ENCODE data around the gene TLE4. TPM values are rescaled to one million over a fixed set of nuclear protein-coding genes. Genes with fewer than 3 reads are reported as not detected.

The TLE4 gene
- total and polyA plus RNA-seq, 2 of the 13 experiments (the other 11 are each of a cell fraction or from before 2014, with no cell fraction given), result 2.0 to 2.3 TPM

- TF ChIP-seq ZFP82 (CRISPR knock-in tag; IDR thresholded peaks at IDR 0.05; ENCODE audit: borderline replicate concordance) (no peak), FOXA1 (IDR thresholded peaks at IDR 0.05) (no peak), FOXA1 (CRISPR knock-in tag; IDR thresholded peaks at IDR 0.05) (no peak), ZNF577 (CRISPR knock-in tag; IDR thresholded peaks at IDR 0.05; ENCODE audit: borderline replicate concordance, low read depth) (no peak)
These were observed 94.2 kb downstream of the TLE4 start (continued) for GRCh38 chr9:79665931-79666330.

GRCh38 chr9:79667120-79667519 lies 95.4 kb downstream of the TLE4 start:
- no peaks in the 10 kb centered on the region for H3K27me3 ChIP-seq (ENCODE audit: control insufficient read depth in 1 of 2, insufficient read depth in 2 of 2, low read length in 2 of 2)

GRCh38 chr9:79667817-79668436 lies 96.2 kb downstream of the TLE4 start:
- intact Hi-C loops (cut with micrococcal nuclease; ENCODE audit: unreplicated experiment) (loop anchor here (2.0 kb wide), 1 partner anchor 15 kb away; no protein-coding TSS in a partner anchor), in situ Hi-C loops (cut with HindIII; ENCODE audit: extremely low pct_ligation_motif_present, low pct_unique_long_range_greater_than_20kb) (no loop called here)
- Histone ChIP-seq H3K9ac (ENCODE audit: insufficient read depth, low read depth, low read length) (no peak overlapping the region), H3K27ac (ENCODE audit: extremely low read length, insufficient read depth, low read length) (no peak overlapping the region), H3K27me3 (ENCODE audit: control insufficient read depth in 1 of 2, insufficient read depth in 2 of 2, low read length in 2 of 2) (no peaks in the 10 kb centered on the region), H3K79me2 (ENCODE audit: insufficient read depth, low read length) (no peaks in the 10 kb centered on the region), H3K4me2 (ENCODE audit: low read depth, low read length) (no peak overlapping the region), H3K4me1 (ENCODE audit: insufficient read depth, low read length) (0 out of 2 replicates have a peak, but pooled peaks cover 9% of the 10 kb centered on the region), H3K9me3 (ENCODE audit: low read length) (0 out of 2 replicates have a peak, but pooled peaks cover 5% of the 10 kb centered on the region), H3K4me3 (replicated peaks in 1 of 3; ENCODE audit: insufficient read depth in 1 of 3, low read depth in 2 of 3, low read length in 3 of 3) (no peak overlapping the region), H3K36me3 (replicated peaks in 1 of 2; ENCODE audit: control insufficient read depth in 1 of 2, insufficient read depth in 2 of 2, low read length in 2 of 2) (no peaks in the 10 kb centered on the region), H2AFZ (ENCODE audit: low read length) (no peak overlapping the region), H4K20me1 (ENCODE audit: insufficient read depth, low read length) (no peaks in the 10 kb centered on the region)
- no peak for TF ChIP-seq MLLT10 (CRISPR knock-in tag; IDR thresholded peaks at IDR 0.05)
- 0 out of 2 replicates have a peak, but pooled peaks have one; percentile 24 for TF ChIP-seq BCL6 (CRISPR knock-in tag; IDR thresholded peaks at IDR 0.05)
- TF ChIP-seq TBX3 (IDR thresholded peaks at IDR 0.05; ENCODE audit: borderline replicate concordance), result peak; percentile 31; the same call in 1 of the 2 replicates
- peak; percentile 40; the same call in 1 of the 2 replicates for TF ChIP-seq FOXP4 (CRISPR knock-in tag; IDR thresholded peaks at IDR 0.05)
- no peak for TF ChIP-seq SOX13 (IDR thresholded peaks at IDR 0.05)
- TF ChIP-seq SOX13 (CRISPR knock-in tag; conservative IDR thresholded peaks at IDR 0.05 in 1 of 2, IDR thresholded peaks at IDR 0.05 in 1 of 2), result peak in 1 of 2 experiments; percentile 55; a peak in 2 of 4 replicates
- no TSS peak for BruUV-seq (replicated peaks)
- CTCF ChIA-PET (ENCODE audit: low intra/inter-chr PET ratio, low total read pairs), result no interaction called here
- ATAC-seq (peak; percentile 46; the same call in 2 of the 3 replicates), DNase-seq (ENCODE audit: low spot score) (peak; percentile 38), FAIRE-seq (no peak)
- WGBS (ENCODE audit: low lambda C conversion rate), result 24% methylated on average over 9 of the region's 9 CpGs
- POLR2A ChIA-PET, result no interaction called here

More at GRCh38 chr9:79667120-79667519, 95.4 kb downstream of the TLE4 start:
- Histone ChIP-seq H2AFZ (ENCODE audit: low read length) (no peak overlapping the region), H3K36me3 (replicated peaks in 1 of 2; ENCODE audit: control insufficient read depth in 1 of 2, insufficient read depth in 2 of 2, low read length in 2 of 2) (no peaks in the 10 kb centered on the region), H3K9ac (ENCODE audit: insufficient read depth, low read depth, low read length) (no peak overlapping the region), H3K4me2 (ENCODE audit: low read depth, low read length) (no peak overlapping the region), H3K4me1 (ENCODE audit: insufficient read depth, low read length) (0 out of 2 replicates have a peak, but pooled peaks cover 9% of the 10 kb centered on the region), H3K4me3 (replicated peaks in 1 of 3; ENCODE audit: insufficient read depth in 1 of 3, low read depth in 2 of 3, low read length in 3 of 3) (no peak overlapping the region), H3K27ac (ENCODE audit: extremely low read length, insufficient read depth, low read length) (no peak overlapping the region), H3K79me2 (ENCODE audit: insufficient read depth, low read length) (no peaks in the 10 kb centered on the region), H3K9me3 (ENCODE audit: low read length) (no peaks in the 10 kb centered on the region), H4K20me1 (ENCODE audit: insufficient read depth, low read length) (no peaks in the 10 kb centered on the region)
- whole genome bisulfite sequencing (ENCODE audit: low lambda C conversion rate), result 43% methylated on average over 3 of the region's 3 CpGs
- CTCF ChIA-PET (ENCODE audit: low intra/inter-chr PET ratio, low total read pairs), result no interaction called here
- in situ Hi-C loops (cut with HindIII; ENCODE audit: extremely low pct_ligation_motif_present, low pct_unique_long_range_greater_than_20kb) (no loop called here), intact Hi-C loops (cut with micrococcal nuclease; ENCODE audit: unreplicated experiment) (no loop called here)
- no peak for ATAC-seq
- FAIRE-seq, result no peak
- BruUV-seq (replicated peaks), result no TSS peak
- DNase-seq (ENCODE audit: low spot score), result no peak
- TF ChIP-seq ISL2 (CRISPR knock-in tag; IDR thresholded peaks at IDR 0.05), result no peak
- POLR2A ChIA-PET, result no interaction called here

Measured in HepG2 (cell line).